DOHH2 (cell line): ENCODE measurements around the gene PAOX.

Experiments
- H3F3A ChIP-seq: fragments of 200-600 bp; sonication (generic), shearing (Covaris generic); 2 replicates; pipeline ENCODE4 v1.6.0; 2016; ENCODE audit warnings: antibody characterized with exemption, mild to moderate bottlenecking; ENCODE audit not compliant: control insufficient read depth, insufficient read depth
- H3K27ac ChIP-seq: fragments of 200-600 bp; sonication (generic); 2 replicates; pipeline ENCODE4 v1.5.1; 2014; ENCODE audit warnings: low read depth, mild to moderate bottlenecking, low read length, moderate library complexity
- H3K27me3 ChIP-seq: fragments of 200-600 bp; sonication (generic); 2 replicates; pipeline ENCODE4 v1.6.1; 2014; ENCODE audit warnings: mild to moderate bottlenecking, low read length, mixed read lengths; ENCODE audit not compliant: control insufficient read depth
- H3K36me3 ChIP-seq: fragments of 200-600 bp; sonication (generic); 2 replicates; pipeline ENCODE4 v1.6.1; 2014; ENCODE audit warnings: mild to moderate bottlenecking, low read length, moderate library complexity, mixed read lengths; ENCODE audit not compliant: control insufficient read depth
- H3K4me1 ChIP-seq: fragments of 200-600 bp; sonication (generic); 2 replicates; pipeline ENCODE4 v1.6.1; 2014; ENCODE audit warnings: mild to moderate bottlenecking, low read length, mixed read lengths; ENCODE audit not compliant: control insufficient read depth
- H3K4me2 ChIP-seq: fragments of 200-600 bp; sonication (generic); 2 replicates; pipeline ENCODE4 v1.6.0; 2014; ENCODE audit warnings: mild to moderate bottlenecking, low read length, moderate library complexity
- H3K4me3 ChIP-seq: fragments of 200-600 bp; sonication (generic); 2 replicates; pipeline ENCODE4 v1.5.1; 2014; ENCODE audit warnings: mild to moderate bottlenecking, low read length, mixed read lengths
- H3K79me2 ChIP-seq: fragments of 200-600 bp; sonication (generic); 2 replicates; pipeline ENCODE4 v1.6.1; 2014; ENCODE audit warnings: mild to moderate bottlenecking, low read length, mixed read lengths; ENCODE audit not compliant: control insufficient read depth
- H3K9me2 ChIP-seq: fragments of 200-600 bp; sonication (generic); replicated peaks from 2 replicates; pipeline ENCODE4 v1.6.1; 2014; ENCODE audit warnings: mild to moderate bottlenecking, low read length, mixed read lengths; ENCODE audit not compliant: control insufficient read depth
- H3K9me3 ChIP-seq: fragments of 200-600 bp; sonication (generic); 2 replicates; pipeline ENCODE4 v1.6.1; 2014; ENCODE audit warnings: antibody characterized with exemption, low read length, mixed read lengths; ENCODE audit not compliant: control insufficient read depth, insufficient read depth
- H4K20me1 ChIP-seq: fragments of 200-600 bp; sonication (generic); 2 replicates; pipeline ENCODE4 v1.6.0; 2014; ENCODE audit warnings: low read depth, mild to moderate bottlenecking, antibody characterized with exemption, low read length, moderate library complexity; ENCODE audit not compliant: control insufficient read depth, insufficient read depth
- CTCF ChIP-seq: fragments of 200-600 bp; sonication (generic); IDR thresholded peaks from one replicate; pipeline ENCODE4 v1.5.1; 2014; ENCODE audit warnings: antibody characterized with exemption, mild to moderate bottlenecking, low read depth, low read length; ENCODE audit not compliant: poor library complexity, severe bottlenecking
- EZH2phosphoT487 ChIP-seq: fragments of 200-600 bp; sonication (generic); IDR thresholded peaks from 2 replicates; pipeline ENCODE4 v1.6.1; 2017; ENCODE audit warnings: borderline replicate concordance, mild to moderate bottlenecking, antibody characterized with exemption, low read length, moderate library complexity, mixed read lengths

PAOX gene

GRCh38 chr10:133355266-133355665 is 23.8 kb upstream of the PAOX start:
- Histone ChIP-seq H3K4me2 (no peak overlapping the region), H4K20me1 (no peaks in the 10 kb centered on the region), H3K4me3 (no peak overlapping the region), H3K27me3 (no peaks in the 10 kb centered on the region), H3K36me3 (no peaks in the 10 kb centered on the region), H3K27ac (no peak overlapping the region), H3K79me2 (no peaks in the 10 kb centered on the region), H3F3A (no peaks in the 10 kb centered on the region), H3K9me2 (no peaks in the 10 kb centered on the region), H3K9me3 (no peaks in the 10 kb centered on the region), H3K4me1 (peaks cover 8% of the 10 kb centered on the region; the same call in 1 of the 2 replicates)
- no peak for TF ChIP-seq EZH2phosphoT487
- no peak for TF ChIP-seq CTCF

- Histone ChIP-seq H4K20me1 (no peaks in the 10 kb centered on the region), H3K79me2 (no peaks in the 10 kb centered on the region), H3K4me2 (no peak overlapping the region), H3K4me1 (peaks cover 8% of the 10 kb centered on the region; the same call in 1 of the 2 replicates), H3K4me3 (no peak overlapping the region), H3F3A (no peaks in the 10 kb centered on the region), H3K27me3 (no peaks in the 10 kb centered on the region), H3K9me3 (no peaks in the 10 kb centered on the region), H3K27ac (no peak overlapping the region), H3K9me2 (no peaks in the 10 kb centered on the region), H3K36me3 (no peaks in the 10 kb centered on the region)
- TF ChIP-seq CTCF (no peak), EZH2phosphoT487 (no peak)
Measured at GRCh38 chr10:133355991-133356390, 23.1 kb upstream of the PAOX start.

GRCh38 chr10:133356549-133357284 is 22.3 kb upstream of the PAOX start:
- Histone ChIP-seq H3K27me3 (no peaks in the 10 kb centered on the region), H3F3A (no peaks in the 10 kb centered on the region), H3K27ac (no peak overlapping the region), H3K4me3 (peak overlapping the region; percentile 66), H4K20me1 (no peaks in the 10 kb centered on the region), H3K9me2 (no peaks in the 10 kb centered on the region), H3K4me1 (peaks cover 8% of the 10 kb centered on the region; the same call in 1 of the 2 replicates), H3K4me2 (peak overlapping the region; percentile 65), H3K79me2 (no peaks in the 10 kb centered on the region), H3K9me3 (no peaks in the 10 kb centered on the region), H3K36me3 (no peaks in the 10 kb centered on the region)
- TF ChIP-seq EZH2phosphoT487, result no peak
- no peak for TF ChIP-seq CTCF
